Endothelial cell (in vitro differentiated cells): Measurements from ENCODE around the gene ITPR3. TPM values are rescaled to one million over a fixed set of nuclear protein-coding genes. Genes with fewer than 3 reads are reported as not detected.

ENCODE experiments used
- DNase-seq: peaks from one replicate; pipeline ENCODE4 v3.0.0; 2021; ENCODE audit warnings: low spot score
- H3K27ac Mint-ChIP-seq: one replicate; pipeline ENCODE4 v1.8.0; 2021; ENCODE audit warnings: mixed read lengths, inconsistent platforms; ENCODE audit not compliant: unreplicated experiment
- H3K27me3 Mint-ChIP-seq: one replicate; pipeline ENCODE4 v1.8.0; 2021; ENCODE audit warnings: mild to moderate bottlenecking, moderate library complexity, mixed read lengths, inconsistent platforms; ENCODE audit not compliant: unreplicated experiment
- H3K36me3 Mint-ChIP-seq: one replicate; pipeline ENCODE4 v1.8.0; 2021; ENCODE audit warnings: mild to moderate bottlenecking, low read depth, mixed read lengths, inconsistent platforms; ENCODE audit not compliant: unreplicated experiment
- H3K4me1 Mint-ChIP-seq: one replicate; pipeline ENCODE4 v1.8.0; 2021; ENCODE audit warnings: mild to moderate bottlenecking, mixed read lengths, inconsistent platforms; ENCODE audit not compliant: unreplicated experiment
- H3K4me3 Mint-ChIP-seq: one replicate; pipeline ENCODE4 v1.8.0; 2021; ENCODE audit warnings: mild to moderate bottlenecking, mixed read lengths, inconsistent platforms; ENCODE audit not compliant: unreplicated experiment
- H3K9me3 Mint-ChIP-seq: one replicate; pipeline ENCODE4 v1.8.0; 2021; ENCODE audit warnings: mixed read lengths, inconsistent platforms; ENCODE audit not compliant: unreplicated experiment
- CTCF ChIP-seq: fragments of 200-600 bp; sonication (generic); IDR thresholded peaks from one replicate; pipeline ENCODE4 v1.5.0; 2021; ENCODE audit warnings: antibody characterized with exemption; ENCODE audit not compliant: unreplicated experiment
- total RNA-seq: library from RNA; stranded (reverse); fragmentation: NEBNext Ultra II Directional; extraction: Animal tissue kit (Norgen Biotek cat#: 25700); gene quantifications from one replicate; pipeline ENCODE4 v1.2.1, GENCODE V29; 2021; ENCODE audit not compliant: unreplicated experiment

The ITPR3 gene
- total RNA-seq, 1 donor from 2014 or later, result 124 TPM

GRCh38 chr6:33699131-33699530 lies 78.0 kb downstream of the ITPR3 start:
- DNase-seq, result no peak
- Mint-ChIP-seq H3K36me3 (peaks cover 30% of the 10 kb centered on the region), H3K4me3 (peak overlapping the region; percentile 81), H3K9me3 (no peaks in the 10 kb centered on the region), H3K27ac (peak overlapping the region; percentile 89), H3K27me3 (peaks cover 5% of the 10 kb centered on the region), H3K4me1 (peaks cover 78% of the 10 kb centered on the region)
- no peak for TF ChIP-seq CTCF

GRCh38 chr6:33699739-33700138 lies 78.6 kb downstream of the ITPR3 start:
- Mint-ChIP-seq H3K4me3 (peak overlapping the region; percentile 88), H3K27me3 (peaks cover 3% of the 10 kb centered on the region)
- no peak for DNase-seq

GRCh38 chr6:33700391-33701050 lies 79.4 kb downstream of the ITPR3 start:
- peak overlapping the region; percentile 96 for H3K27ac Mint-ChIP-seq

More at GRCh38 chr6:33699739-33700138, 78.6 kb downstream of the ITPR3 start:
- Mint-ChIP-seq H3K36me3 (peaks cover 33% of the 10 kb centered on the region), H3K9me3 (no peaks in the 10 kb centered on the region), H3K4me1 (peaks cover 78% of the 10 kb centered on the region), H3K27ac (peak overlapping the region; percentile 96)
- TF ChIP-seq CTCF, result no peak

GRCh38 chr6:33702345-33702977 lies 81.3 kb downstream of the ITPR3 start:
- Mint-ChIP-seq H3K4me1 (peaks cover 54% of the 10 kb centered on the region), H3K27me3 (peaks cover 3% of the 10 kb centered on the region), H3K36me3 (peaks cover 34% of the 10 kb centered on the region), H3K4me3 (no peak overlapping the region), H3K9me3 (no peaks in the 10 kb centered on the region), H3K27ac (no peak overlapping the region)
- TF ChIP-seq CTCF, result no peak
- DNase-seq, result peak; percentile 40

More at GRCh38 chr6:33700391-33701050, 79.4 kb downstream of the ITPR3 start:
- peaks cover 3% of the 10 kb centered on the region for H3K27me3 Mint-ChIP-seq
- H3K4me3 Mint-ChIP-seq, result peak overlapping the region; percentile 88
- H3K4me1 Mint-ChIP-seq, result peaks cover 73% of the 10 kb centered on the region
- peaks cover 33% of the 10 kb centered on the region for H3K36me3 Mint-ChIP-seq
- peak; percentile 80 for TF ChIP-seq CTCF
- peak; percentile 86 for DNase-seq
- no peaks in the 10 kb centered on the region for H3K9me3 Mint-ChIP-seq
